ENCODE measurements around the gene SLC19A3. TPM values are rescaled to one million over a fixed set of nuclear protein-coding genes. Genes with fewer than 3 reads are reported as not detected.

SLC19A3 gene
- total RNA-seq, 4 donors from 2014 or later = 0.51 to 4.8 (median 1.5) TPM

GRCh38 chr2:227703961-227704360, 13.9 kb downstream of the SLC19A3 start:
- Histone ChIP-seq H3K4me1 (no peaks in the 10 kb centered on the region), H3K4me3 (no peak overlapping the region), H3K9me3 (no peaks in the 10 kb centered on the region), H3K27me3 (no peaks in the 10 kb centered on the region), H3K27ac (no peak overlapping the region), H3K36me3 (no peaks in the 10 kb centered on the region)
- no peak for DNase-seq
- intact Hi-C loops (cut with DNase I; ENCODE audit: low total_unique reads) = no loop called here
- TF ChIP-seq POLR2A (IDR thresholded peaks at IDR 0.05) (no peak), CTCF (IDR thresholded peaks at IDR 0.05) (no peak)

GRCh38 chr2:227703280-227703732, 14.5 kb downstream of the SLC19A3 start:
- intact Hi-C loops (cut with DNase I; ENCODE audit: low total_unique reads) = no loop called here
- no peak for DNase-seq
- no peak for TF ChIP-seq CTCF (IDR thresholded peaks at IDR 0.05)
- no peak for TF ChIP-seq POLR2A (IDR thresholded peaks at IDR 0.05)
- Histone ChIP-seq H3K4me1 (no peaks in the 10 kb centered on the region), H3K36me3 (no peaks in the 10 kb centered on the region), H3K27ac (no peak overlapping the region), H3K27me3 (no peaks in the 10 kb centered on the region), H3K4me3 (no peak overlapping the region), H3K9me3 (no peaks in the 10 kb centered on the region)

GRCh38 chr2:227701556-227701955, 16.3 kb downstream of the SLC19A3 start:
- H3K27me3 ChIP-seq = no peaks in the 10 kb centered on the region
- H3K27ac ChIP-seq = no peak overlapping the region
- H3K36me3 ChIP-seq = no peaks in the 10 kb centered on the region
- no peak for DNase-seq
- intact Hi-C loops (cut with DNase I; ENCODE audit: low total_unique reads) = no loop called here
- no peak for TF ChIP-seq POLR2A (IDR thresholded peaks at IDR 0.05)
- TF ChIP-seq CTCF (IDR thresholded peaks at IDR 0.05) = no peak
- H3K4me1 ChIP-seq = no peaks in the 10 kb centered on the region
- no peak overlapping the region for H3K4me3 ChIP-seq
- no peaks in the 10 kb centered on the region for H3K9me3 ChIP-seq

- no peaks in the 10 kb centered on the region for H3K36me3 ChIP-seq
- no peak overlapping the region for H3K27ac ChIP-seq
- H3K4me1 ChIP-seq = no peaks in the 10 kb centered on the region
- no peaks in the 10 kb centered on the region for H3K27me3 ChIP-seq
- H3K4me3 ChIP-seq = no peak overlapping the region
- DNase-seq = no peak
- TF ChIP-seq CTCF (IDR thresholded peaks at IDR 0.05) (no peak), POLR2A (IDR thresholded peaks at IDR 0.05) (no peak)
- H3K9me3 ChIP-seq = no peaks in the 10 kb centered on the region
- intact Hi-C loops (cut with DNase I; ENCODE audit: low total_unique reads) = no loop called here
Observed at GRCh38 chr2:227696990-227697679, 20.7 kb downstream of the SLC19A3 start.

GRCh38 chr2:227687189-227687588, 30.6 kb downstream of the SLC19A3 start:
- no peaks in the 10 kb centered on the region for H3K36me3 ChIP-seq
- H3K27me3 ChIP-seq = no peaks in the 10 kb centered on the region
- intact Hi-C loops (cut with DNase I; ENCODE audit: low total_unique reads) = no loop called here
- no peak for DNase-seq
- TF ChIP-seq POLR2A (IDR thresholded peaks at IDR 0.05) (no peak), CTCF (IDR thresholded peaks at IDR 0.05) (no peak)
- no peaks in the 10 kb centered on the region for H3K9me3 ChIP-seq
- no peak overlapping the region for H3K4me3 ChIP-seq
- no peak overlapping the region for H3K27ac ChIP-seq
- no peaks in the 10 kb centered on the region for H3K4me1 ChIP-seq

Data from uterus (tissue), 4 donors.